GM21528 (cell line): ENCODE measurements around the gene PIGW.

Experiments
- ATAC-seq: cut with Tn5 transposase; IDR thresholded peaks from one replicate; pipeline ENCODE4 v1.9.1; 2021; ENCODE audit warnings: mild to moderate bottlenecking, moderate library complexity; ENCODE audit not compliant: unreplicated experiment, low FRiP score

PIGW gene

GRCh38 chr17:36545077-36545464 lies 10.3 kb downstream of the PIGW start:
- ATAC-seq, result no peak

DNA sequence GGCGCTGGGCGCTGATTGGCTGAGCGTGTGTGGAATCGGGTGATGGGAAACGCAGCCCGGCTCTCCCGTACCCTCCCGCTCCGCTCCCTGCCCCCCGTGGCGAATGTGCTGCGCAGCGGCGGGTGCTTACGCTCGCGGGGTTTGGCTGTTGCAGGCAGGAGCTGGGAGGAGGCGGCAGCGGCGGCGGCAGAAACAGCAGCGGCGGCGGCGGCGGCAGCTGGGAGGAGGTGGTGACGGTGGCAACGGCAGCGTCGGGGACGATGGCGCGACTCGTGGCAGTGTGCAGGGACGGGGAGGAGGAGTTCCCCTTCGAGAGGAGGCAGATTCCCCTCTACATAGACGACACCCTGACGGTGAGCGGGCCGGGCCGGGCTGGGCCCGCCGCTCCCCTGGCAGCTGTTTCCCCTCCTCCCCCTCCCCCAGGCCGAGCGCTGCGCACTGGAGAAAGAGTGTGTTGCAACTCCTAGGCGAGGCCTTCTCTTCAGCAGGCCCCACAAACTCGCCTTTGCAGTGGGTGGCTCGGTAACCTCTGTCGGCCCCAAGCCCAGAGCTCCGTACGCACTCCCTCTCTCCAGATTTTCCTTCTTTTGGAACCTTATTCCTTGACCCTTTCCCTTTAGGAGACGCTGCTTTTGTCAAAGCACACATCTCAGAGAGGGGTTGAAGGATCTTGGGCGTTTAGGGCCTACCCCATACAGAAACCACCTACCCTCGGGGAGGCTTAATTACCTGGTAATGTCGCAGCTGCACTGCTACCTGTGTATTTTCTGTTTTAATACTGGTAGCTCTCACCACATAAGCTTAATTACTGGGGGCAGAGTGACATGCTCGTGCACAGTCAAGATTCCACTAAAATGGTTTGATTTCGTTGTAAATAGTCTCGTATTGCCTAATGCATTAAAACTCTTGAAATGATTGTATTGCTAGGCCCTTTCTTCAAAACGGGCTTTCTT lies 11.0 kb downstream of the PIGW start:
- peak; percentile 68 for ATAC-seq

GRCh38 chr17:36546418-36547093 lies 11.8 kb downstream of the PIGW start:
- ATAC-seq, result no peak

- ATAC-seq, result no peak
These were observed 13.0 kb downstream of the PIGW start for GRCh38 chr17:36547776-36548175.

DNA sequence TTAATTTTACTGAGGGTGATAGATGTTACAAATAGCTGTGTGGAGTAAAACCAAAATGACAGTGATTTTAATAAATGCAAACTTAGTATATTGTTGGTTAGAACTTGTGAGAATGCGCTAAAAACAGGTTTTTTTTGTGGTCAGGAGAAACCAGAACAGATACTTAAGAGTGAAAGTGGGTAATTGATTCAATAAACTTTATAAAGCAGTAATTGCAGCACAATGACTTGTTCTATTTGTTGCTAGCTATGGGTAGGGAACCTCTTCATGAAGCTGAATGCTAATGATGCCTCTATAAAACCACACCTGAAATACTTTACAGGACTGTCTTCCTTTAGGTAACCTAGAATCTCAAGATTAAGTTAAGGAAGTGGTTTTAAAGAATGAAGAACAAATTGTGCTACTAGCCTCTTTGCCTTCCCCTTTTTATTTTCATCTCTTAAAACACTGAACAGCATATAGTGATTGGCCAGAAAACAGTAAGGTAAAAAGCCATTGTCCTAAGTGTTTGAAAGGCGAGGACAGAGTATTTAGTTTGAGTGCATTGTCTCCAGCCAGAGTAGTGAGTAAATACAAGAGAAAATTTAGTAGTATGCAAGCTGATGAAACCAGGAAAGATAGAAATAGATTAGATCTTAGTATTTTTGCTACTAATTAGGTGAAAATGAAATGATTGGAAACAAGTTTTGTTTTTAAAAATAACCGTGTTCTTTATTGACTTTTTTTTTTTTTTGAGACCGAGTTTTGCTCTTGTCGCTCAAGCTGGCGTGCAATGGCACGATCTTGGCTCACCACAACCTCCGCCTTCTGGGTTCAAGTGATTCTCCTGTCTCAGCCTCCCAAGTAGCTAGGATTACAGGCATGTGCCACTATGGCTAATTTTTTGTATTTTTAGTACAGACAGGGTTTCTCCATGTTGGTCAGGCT lies 16.0 kb downstream of the PIGW start:
- ATAC-seq, result no peak

DNA sequence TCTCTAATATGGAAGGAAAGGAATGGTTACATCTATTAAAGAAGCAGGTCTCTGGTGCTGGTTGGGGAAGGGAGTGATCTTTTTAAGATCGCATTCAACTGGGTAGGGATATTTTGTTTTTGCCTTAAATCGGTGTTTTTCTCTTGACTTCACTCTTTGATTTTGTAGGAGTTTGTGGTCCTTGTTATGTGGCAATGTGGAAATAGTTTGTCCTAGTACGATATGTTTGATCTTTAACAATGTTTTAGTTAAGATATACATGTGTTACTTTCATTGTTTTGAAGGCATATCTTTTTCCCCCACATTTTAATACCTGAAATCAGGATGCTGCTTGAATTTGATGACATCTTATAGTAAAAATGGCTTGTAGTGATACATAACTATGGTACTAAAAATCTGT lies 18.7 kb downstream of the PIGW start:
- ATAC-seq, result no peak

- ATAC-seq, result no peak
These were observed 31.3 kb downstream of the PIGW start for GRCh38 chr17:36566081-36566480.

- ATAC-seq, result no peak
These were observed 40.2 kb downstream of the PIGW start for GRCh38 chr17:36575028-36575427.

DNA sequence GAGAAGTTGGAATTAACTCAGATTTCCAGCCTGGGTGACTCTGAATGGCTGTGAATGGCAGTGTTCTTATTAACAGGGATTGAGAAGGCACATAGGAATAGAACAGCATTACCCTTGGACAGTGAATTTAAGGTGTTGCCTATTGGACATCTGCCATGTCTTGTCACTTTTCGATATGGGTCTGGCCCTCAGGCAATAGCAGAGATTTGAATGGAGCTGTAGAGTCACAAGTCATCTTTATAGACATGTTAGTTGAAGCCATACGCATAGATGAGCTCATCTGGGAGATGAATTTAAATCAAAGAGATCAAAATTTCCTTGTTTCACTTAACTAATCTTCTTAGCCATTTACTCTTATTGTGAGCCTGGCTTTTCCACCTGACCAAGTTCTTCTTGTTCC lies 42.0 kb downstream of the PIGW start:
- no peak for ATAC-seq

- no peak for ATAC-seq
These were observed 43.9 kb downstream of the PIGW start for GRCh38 chr17:36578671-36579070.

DNA sequence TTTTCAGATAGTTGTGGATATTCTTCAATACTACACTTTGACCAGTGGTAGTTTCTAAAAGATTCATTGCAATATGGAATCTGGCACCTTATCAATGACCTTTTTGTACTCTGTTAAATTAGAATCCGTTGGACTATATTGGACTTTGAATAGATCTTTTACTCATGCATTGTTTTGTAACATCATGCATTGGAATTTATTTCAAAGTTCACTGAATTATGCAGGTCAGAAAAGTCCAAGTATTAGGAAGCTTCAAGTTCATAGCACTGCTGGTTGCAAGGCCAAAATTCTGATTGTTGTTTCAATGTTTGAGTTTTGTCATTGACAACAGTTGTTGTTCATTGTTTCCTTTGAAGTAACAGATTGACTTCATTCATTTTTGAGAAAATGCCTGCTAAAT lies 49.0 kb downstream of the PIGW start:
- ATAC-seq, result no peak

GRCh38 chr17:36586138-36586537 lies 51.4 kb downstream of the PIGW start:
- no peak for ATAC-seq
